ENCODE results near the gene SHC1. TPM values are rescaled to one million over a fixed set of nuclear protein-coding genes. Genes with fewer than 3 reads are reported as not detected.

The SHC1 gene
- polyA plus RNA-seq, 1 of the 3 experiments (the other 2 are of a cell fraction): 338 TPM

GRCh38 chr1:154956544-154956941 is 14.0 kb downstream of the SHC1 start:
- H3K27me3 ChIP-seq (ENCODE audit: insufficient read depth): no peaks in the 10 kb centered on the region
- H3K4me3 ChIP-seq (ENCODE audit: low read depth in 2 of 2, low read length in 1 of 2): peak overlapping the region; percentile 74 to 79
- CTCF ChIA-PET: interaction anchor here (1.0 to 37.5 kb wide), 9 partner anchors 17 to 401 kb away, joined by 3 to 640 read pairs (median 5); partner anchors contain the start of genes LENEP and ZBTB7B
- H3K4me1 ChIP-seq (ENCODE audit: control insufficient read depth in 1 of 2, insufficient read depth in 2 of 2, low read depth in 1 of 2, low read length in 1 of 2): peaks cover 0 to 52% of the 10 kb centered on the region in 2 experiments; a peak in 3 of 4 replicates
- peaks cover 15% of the 10 kb centered on the region for H3F3A ChIP-seq (replicated peaks; ENCODE audit: insufficient read depth)
- H2AFZ ChIP-seq (ENCODE audit: low read depth): peak overlapping the region; percentile 74
- no peaks in the 10 kb centered on the region for H3K9me2 ChIP-seq
- peaks cover 22% of the 10 kb centered on the region for H3K79me2 ChIP-seq (ENCODE audit: insufficient read depth)
- no peaks in the 10 kb centered on the region for H4K20me1 ChIP-seq (ENCODE audit: insufficient read depth)
- H3K27ac ChIP-seq (ENCODE audit: low read depth in 2 of 2, low read length in 1 of 2): peak overlapping the region; percentile 81 to 91
- peak overlapping the region; percentile 75 for H3K9ac ChIP-seq
- POLR2A ChIA-PET: interaction anchor here (1.0 to 3.0 kb wide), 4 partner anchors 12 to 61 kb away, joined by 3 to 16 read pairs (median 6); partner anchors contain the start of gene SHC1
- H3K36me3 ChIP-seq (replicated peaks in 1 of 2; ENCODE audit: control insufficient read depth in 1 of 2, insufficient read depth in 2 of 2, low read length in 1 of 2): peaks cover 0 to 22% of the 10 kb centered on the region in 2 experiments
- TF ChIP-seq PBX3 (IDR thresholded peaks at IDR 0.05) (peak; percentile 1; the same call in 1 of the 2 replicates), RFX5 (IDR thresholded peaks at IDR 0.05; ENCODE audit: low read length) (no peak), CHD2 (IDR thresholded peaks at IDR 0.05; ENCODE audit: low read length, partially characterized antibody) (peak; percentile 3), ELF1 (IDR thresholded peaks at IDR 0.05) (0 out of 2 replicates have a peak, but pooled peaks have one; percentile 1)
- TF ChIP-seq, protein P1, sequence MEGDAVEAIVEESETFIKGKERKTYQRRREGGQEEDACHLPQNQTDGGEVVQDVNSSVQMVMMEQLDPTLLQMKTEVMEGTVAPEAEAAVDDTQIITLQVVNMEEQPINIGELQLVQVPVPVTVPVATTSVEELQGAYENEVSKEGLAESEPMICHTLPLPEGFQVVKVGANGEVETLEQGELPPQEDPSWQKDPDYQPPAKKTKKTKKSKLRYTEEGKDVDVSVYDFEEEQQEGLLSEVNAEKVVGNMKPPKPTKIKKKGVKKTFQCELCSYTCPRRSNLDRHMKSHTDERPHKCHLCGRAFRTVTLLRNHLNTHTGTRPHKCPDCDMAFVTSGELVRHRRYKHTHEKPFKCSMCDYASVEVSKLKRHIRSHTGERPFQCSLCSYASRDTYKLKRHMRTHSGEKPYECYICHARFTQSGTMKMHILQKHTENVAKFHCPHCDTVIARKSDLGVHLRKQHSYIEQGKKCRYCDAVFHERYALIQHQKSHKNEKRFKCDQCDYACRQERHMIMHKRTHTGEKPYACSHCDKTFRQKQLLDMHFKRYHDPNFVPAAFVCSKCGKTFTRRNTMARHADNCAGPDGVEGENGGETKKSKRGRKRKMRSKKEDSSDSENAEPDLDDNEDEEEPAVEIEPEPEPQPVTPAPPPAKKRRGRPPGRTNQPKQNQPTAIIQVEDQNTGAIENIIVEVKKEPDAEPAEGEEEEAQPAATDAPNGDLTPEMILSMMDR (IDR thresholded peaks at IDR 0.05): no peak
- H3K4me2 ChIP-seq: peak overlapping the region; percentile 87
- DNase-seq: no peak
- no peaks in the 10 kb centered on the region for H3K9me3 ChIP-seq
- 26% methylated on average over 6 of the region's 6 CpGs for WGBS (ENCODE audit: low lambda C conversion rate)

GRCh38 chr1:154955718-154956543 is 14.6 kb downstream of the SHC1 start, which contains the start of gene PBXIP1:
Gene PBXIP1 (minus strand): TSS chr1:154956099. CDS start chr1:154953721, 2,378 bp downstream.
- Histone ChIP-seq H3K4me2 (peak within 1 kb of the TSS; percentile 87), H3F3A (replicated peaks; ENCODE audit: insufficient read depth) (peaks cover 15% of the 10 kb centered on the region), H3K4me3 (ENCODE audit: low read depth in 2 of 2, low read length in 1 of 2) (peak within 1 kb of the TSS; percentile 74 to 79), H3K27ac (ENCODE audit: low read depth in 2 of 2, low read length in 1 of 2) (peak within 1 kb of the TSS; percentile 90 to 91), H4K20me1 (ENCODE audit: insufficient read depth) (no peaks in the 10 kb centered on the region), H3K27me3 (ENCODE audit: insufficient read depth) (no peaks in the 10 kb centered on the region), H2AFZ (ENCODE audit: low read depth) (peak within 1 kb of the TSS; percentile 74), H3K79me2 (ENCODE audit: insufficient read depth) (peaks cover 16% of the 10 kb centered on the region), H3K9ac (peak within 1 kb of the TSS; percentile 75), H3K9me3 (no peaks in the 10 kb centered on the region), H3K4me1 (ENCODE audit: control insufficient read depth in 1 of 2, insufficient read depth in 2 of 2, low read depth in 1 of 2, low read length in 1 of 2) (peaks cover 0 to 51% of the 10 kb centered on the region in 2 experiments; a peak in 3 of 4 replicates), H3K36me3 (replicated peaks in 1 of 2; ENCODE audit: control insufficient read depth in 1 of 2, insufficient read depth in 2 of 2, low read length in 1 of 2) (peaks cover 0 to 28% of the 10 kb centered on the region in 2 experiments), H3K9me2 (no peaks in the 10 kb centered on the region)
- peak; percentile 94 for DNase-seq
- under 1% methylated on average over 18 of the region's 18 CpGs for WGBS (ENCODE audit: low lambda C conversion rate)
- ChIA-PET CTCF (interaction anchor here (0.6 to 37.5 kb wide), 16 partner anchors 9 to 618 kb away, joined by 3 to 640 read pairs (median 5); partner anchors contain the start of genes FLAD1, LENEP and ZBTB7B), POLR2A (interaction anchor here (0.8 to 3.0 kb wide), 11 partner anchors 11 to 95 kb away, joined by 3 to 16 read pairs (median 3); partner anchors contain the start of genes ADAM15, LENEP and SHC1)
- peak; percentile 30 for TF ChIP-seq CHD2 (IDR thresholded peaks at IDR 0.05; ENCODE audit: low read length, partially characterized antibody)
- TF ChIP-seq MXI1 (IDR thresholded peaks at IDR 0.05; ENCODE audit: low read depth, low read length): peak; percentile 15; the same call in 1 of the 2 replicates
- no peak for TF ChIP-seq EP300 (IDR thresholded peaks at IDR 0.05; ENCODE audit: borderline replicate concordance in 1 of 2, low read depth in 1 of 2, low read length in 1 of 2)
- TF ChIP-seq RFX5 (IDR thresholded peaks at IDR 0.05; ENCODE audit: low read length): peak; percentile 30; the same call in 1 of the 2 replicates
- TF ChIP-seq GATA2 (CRISPR knock-in tag; IDR thresholded peaks at IDR 0.05): no peak
- TF ChIP-seq TCF12 (IDR thresholded peaks at IDR 0.05): no peak
- TF ChIP-seq, protein P2, sequence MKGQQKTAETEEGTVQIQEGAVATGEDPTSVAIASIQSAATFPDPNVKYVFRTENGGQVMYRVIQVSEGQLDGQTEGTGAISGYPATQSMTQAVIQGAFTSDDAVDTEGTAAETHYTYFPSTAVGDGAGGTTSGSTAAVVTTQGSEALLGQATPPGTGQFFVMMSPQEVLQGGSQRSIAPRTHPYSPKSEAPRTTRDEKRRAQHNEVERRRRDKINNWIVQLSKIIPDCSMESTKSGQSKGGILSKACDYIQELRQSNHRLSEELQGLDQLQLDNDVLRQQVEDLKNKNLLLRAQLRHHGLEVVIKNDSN (IDR thresholded peaks at IDR 0.05; ENCODE audit: borderline replicate concordance, low read depth): peak; percentile 88
- TF ChIP-seq RXRA (IDR thresholded peaks at IDR 0.05; ENCODE audit: borderline replicate concordance, low read depth): no peak
- TF ChIP-seq, protein P3, sequence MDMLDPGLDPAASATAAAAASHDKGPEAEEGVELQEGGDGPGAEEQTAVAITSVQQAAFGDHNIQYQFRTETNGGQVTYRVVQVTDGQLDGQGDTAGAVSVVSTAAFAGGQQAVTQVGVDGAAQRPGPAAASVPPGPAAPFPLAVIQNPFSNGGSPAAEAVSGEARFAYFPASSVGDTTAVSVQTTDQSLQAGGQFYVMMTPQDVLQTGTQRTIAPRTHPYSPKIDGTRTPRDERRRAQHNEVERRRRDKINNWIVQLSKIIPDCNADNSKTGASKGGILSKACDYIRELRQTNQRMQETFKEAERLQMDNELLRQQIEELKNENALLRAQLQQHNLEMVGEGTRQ (IDR thresholded peaks at IDR 0.05; ENCODE audit: borderline replicate concordance, low read depth, low read length): no peak
- peak; percentile 55 for TF ChIP-seq RAD21 (IDR thresholded peaks at IDR 0.05; ENCODE audit: low read length)
- no peak for TF ChIP-seq YY1 (IDR thresholded peaks at IDR 0.05; ENCODE audit: low read depth)
- TF ChIP-seq FOXJ3 (CRISPR knock-in tag; IDR thresholded peaks at IDR 0.05): no peak
- TF ChIP-seq, protein P1 (IDR thresholded peaks at IDR 0.05): peak; percentile 53
- no peak; the same call in 1 of the 2 replicates for TF ChIP-seq SIN3A (IDR thresholded peaks at IDR 0.05; ENCODE audit: borderline replicate concordance, low read depth, low read length)
- TF ChIP-seq SMC3 (IDR thresholded peaks at IDR 0.05; ENCODE audit: low read depth, low read length): peak; percentile 23

Measured in SK-N-SH (cell line).